ENCODE measurements around the gene SIDT2.
"Not testable (repeated sequence)": the region's sequence is repeated elsewhere in the genome, so short reads cannot be mapped to it uniquely, and the experiment has no call there.

Gene SIDT2

GRCh38 chr11:117178210-117179034, at the start of gene SIDT2:
SIDT2 (plus strand) TSS chr11:117178743; CDS start chr11:117179264, 521 bp downstream.
- DNase-seq, result peak; percentile 46 to 94 (median 85)

GRCh38 chr11:117130396-117130795, 48.1 kb upstream of the SIDT2 start:
- not testable (repeated sequence) for DNase-seq

DNA sequence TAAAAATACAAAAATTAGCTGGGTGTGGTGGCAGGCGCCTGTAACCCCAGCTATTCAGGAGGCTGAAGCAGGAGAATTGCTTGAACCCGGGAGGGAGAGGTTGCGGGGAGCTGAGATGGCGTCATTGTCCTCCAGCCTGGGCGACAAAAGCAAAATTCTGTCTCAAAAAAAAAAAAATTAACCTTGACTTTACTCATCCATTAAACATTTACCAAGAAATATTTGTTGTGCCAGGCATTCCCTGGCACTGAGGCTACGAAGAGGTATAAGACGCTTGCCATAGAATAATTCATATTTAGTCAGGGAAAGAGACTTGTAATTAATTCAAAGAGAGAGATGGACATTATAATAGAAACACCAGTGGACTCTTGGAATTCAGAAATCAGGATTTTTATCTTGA, 47.7 kb upstream of the SIDT2 start:
- no peak for DNase-seq

GRCh38 chr11:117134431-117134830, 44.1 kb upstream of the SIDT2 start:
- DNase-seq, result no peak

DNA sequence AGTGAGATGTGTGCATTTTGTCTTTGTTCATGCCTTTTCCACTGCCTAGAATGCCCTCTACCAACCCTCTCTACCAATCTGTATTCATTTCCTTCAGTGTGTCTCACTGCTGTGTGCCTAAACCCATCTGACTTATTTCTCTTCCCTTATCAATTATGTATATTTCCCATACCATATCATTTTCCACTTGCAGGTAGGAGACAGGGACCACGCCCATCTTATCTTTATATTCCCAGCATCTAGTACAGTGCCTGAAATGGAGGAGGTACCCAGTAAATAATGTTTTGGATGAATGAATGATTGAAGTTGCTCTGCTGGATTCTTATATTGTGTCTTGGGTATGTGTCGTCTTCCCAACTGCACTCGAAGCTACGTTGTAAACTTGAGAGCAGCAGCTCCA, 43.6 kb upstream of the SIDT2 start:
- not testable (repeated sequence) for DNase-seq

DNA sequence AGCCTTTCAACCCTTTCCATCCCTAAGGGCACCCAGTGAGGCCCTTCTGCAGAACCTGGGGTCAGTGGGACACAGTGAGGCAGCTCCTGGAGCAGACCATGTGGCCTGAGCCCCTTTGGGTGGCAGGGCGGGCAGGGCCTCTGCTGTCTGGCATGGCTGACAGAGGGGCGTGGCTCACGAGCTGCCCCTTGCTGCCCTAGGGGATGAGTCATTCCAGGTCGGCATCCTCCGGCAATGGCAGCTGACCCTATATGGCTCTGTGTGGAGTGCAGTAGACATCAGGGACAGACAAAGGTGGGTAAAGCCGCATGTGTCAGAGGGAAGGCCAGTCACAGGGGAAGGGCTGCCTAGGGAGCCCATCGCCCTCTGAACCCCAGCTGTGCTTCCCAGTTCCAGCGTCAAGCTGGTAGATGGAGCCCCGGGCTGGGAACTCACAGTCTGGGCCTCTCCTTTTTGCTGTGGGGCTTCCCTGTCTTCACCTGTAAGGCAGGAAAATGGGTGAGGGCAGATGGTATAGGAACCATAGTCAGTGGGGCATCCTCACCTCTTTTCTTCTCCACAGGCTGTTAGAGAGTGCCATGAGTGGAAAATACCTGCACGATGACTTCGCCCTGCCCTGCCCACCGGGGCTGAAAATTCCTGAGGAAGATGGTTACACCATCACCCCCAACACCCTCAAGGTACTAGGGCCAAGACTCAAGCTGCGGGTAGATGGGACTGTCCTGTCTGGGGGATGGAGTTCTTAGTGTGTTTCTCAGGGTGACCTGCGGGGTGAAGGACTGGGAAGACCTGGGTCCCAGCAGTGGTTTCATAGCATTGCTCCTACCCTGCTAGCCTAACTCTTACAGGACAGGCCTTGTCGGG, 41.1 kb upstream of the SIDT2 start:
- DNase-seq, result not testable (repeated sequence)

- peak in 2 of 14 donors; percentile 17 to 80 for DNase-seq
Measured at GRCh38 chr11:117143390-117143789, 35.2 kb upstream of the SIDT2 start.

DNA sequence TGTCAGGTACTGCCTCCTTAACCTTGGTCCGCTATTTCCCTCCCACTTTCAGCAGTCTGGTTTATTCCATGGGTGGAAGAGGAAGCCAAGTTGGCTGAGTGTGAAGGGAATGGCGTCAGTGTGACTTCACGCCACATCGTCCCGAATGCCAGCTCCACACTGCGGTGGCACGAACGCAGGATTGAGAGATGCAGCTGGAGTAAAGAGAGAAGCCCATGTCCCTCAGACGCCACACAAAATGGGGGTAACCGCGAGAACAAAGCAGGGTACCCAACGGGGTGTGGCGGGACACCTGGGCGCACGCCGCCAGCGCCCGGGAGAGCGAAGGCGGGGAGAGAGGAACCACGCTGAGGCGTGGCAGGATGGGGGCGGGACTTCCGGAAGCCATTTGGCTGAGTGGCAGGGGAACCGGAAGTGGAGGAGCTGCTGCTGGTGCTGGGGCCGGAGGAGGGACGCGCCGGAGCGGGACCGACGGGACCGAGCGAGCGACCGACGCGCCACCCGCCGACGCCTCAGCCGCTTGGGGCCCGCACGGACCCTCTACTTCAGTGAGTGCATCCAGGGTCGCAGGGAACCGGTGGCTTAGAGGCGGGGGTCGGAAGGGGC, 34.6 kb upstream of the SIDT2 start, which contains the start of gene PAFAH1B2:
TSS of gene PAFAH1B2 (plus strand) at position 417 of the 606 bp plus-strand sequence. CDS start 8,161 bp downstream, outside the sequence.
- peak; percentile 39 to 98 (median 91) for DNase-seq

DNA sequence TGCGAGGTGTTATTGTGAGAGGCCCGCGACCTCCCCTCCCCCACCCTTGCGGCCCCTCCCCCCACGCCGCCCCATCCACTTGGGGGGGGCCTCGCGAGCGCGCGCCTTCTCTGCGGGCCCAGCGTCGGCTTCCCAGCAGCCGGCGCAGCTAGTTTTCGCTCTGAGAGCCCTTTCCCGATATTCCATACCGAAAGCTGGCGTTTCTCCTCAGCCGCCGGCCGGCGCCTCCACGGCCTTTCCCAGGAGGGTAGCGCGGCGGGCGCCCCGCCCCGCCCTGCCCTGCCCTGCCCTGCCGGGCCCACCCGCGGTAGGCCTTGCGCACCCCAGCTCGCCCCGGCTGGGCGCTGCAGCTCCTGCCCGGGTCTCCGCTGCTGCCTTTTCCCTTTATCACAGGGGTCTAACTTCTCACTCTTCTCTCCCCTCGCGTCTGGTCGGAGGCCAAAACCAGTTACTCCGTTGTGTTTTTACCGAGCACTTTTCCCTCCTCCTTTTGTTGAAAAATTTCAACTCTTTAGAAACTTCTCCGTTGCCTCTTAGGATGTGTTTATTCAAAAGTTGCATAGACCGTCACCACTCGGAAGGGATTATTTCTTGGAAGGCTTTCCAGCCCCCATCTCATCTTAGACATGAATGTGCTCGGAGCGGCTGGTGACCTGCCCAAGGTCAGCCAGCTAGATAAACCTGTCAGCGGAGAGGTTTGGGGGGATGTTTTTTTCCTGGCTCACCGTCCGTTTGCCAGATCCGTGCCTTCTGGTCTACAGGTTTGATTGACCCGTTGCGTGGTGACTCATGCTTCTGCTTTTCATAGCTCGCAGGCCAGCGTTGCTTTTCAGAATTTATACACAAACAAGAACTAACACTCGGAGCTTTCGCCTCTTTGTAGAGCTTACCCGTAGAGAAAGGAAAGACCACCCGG, 33.8 kb upstream of the SIDT2 start:
- DNase-seq, result peak in 10 of 14 donors; percentile 15 to 98 (median 36)

GRCh38 chr11:117145393-117145761, 33.2 kb upstream of the SIDT2 start:
- no peak for DNase-seq

DNA sequence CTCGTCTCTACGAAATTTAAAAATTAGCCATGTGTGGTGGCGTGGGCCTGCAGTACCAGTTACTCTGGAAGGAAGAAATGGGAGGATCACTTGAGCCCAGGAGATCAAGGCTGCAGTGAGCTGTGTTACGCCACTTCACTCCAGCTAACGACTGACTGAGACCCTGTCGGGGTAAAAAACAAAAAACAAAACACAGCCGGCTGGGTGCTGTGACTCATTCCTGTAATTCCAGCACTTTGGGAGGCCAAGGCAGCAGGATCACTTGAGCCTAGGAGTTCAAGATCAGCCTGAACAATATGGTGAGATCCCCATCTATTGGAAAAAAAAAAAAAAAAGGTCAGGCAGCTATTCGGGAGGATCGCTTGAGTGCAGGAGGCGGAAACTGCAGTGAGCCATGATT, 32.0 kb upstream of the SIDT2 start:
- DNase-seq, result no peak

GRCh38 chr11:117152066-117152465, 26.5 kb upstream of the SIDT2 start:
- DNase-seq, result no peak

DNA sequence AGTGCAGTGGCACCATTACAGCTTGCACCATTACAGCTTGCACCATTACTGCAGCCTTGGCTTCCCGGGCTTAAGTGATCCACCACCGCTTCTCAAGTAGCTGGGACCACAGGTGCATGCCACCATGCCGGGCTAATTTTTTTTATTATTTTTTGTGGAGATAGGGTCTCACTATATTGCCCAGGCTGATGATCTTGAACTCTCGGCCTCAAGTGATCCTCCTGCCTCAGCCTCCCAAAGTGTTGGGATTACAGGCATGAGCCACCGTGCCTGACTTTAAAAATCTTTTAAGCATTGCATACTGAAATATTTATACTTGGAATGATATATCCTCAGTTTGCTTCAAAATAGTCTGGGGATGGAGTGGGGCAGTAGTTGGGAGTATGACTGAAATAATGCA, 24.1 kb upstream of the SIDT2 start:
- no peak for DNase-seq

GRCh38 chr11:117157507-117157906, 21.0 kb upstream of the SIDT2 start:
- no peak for DNase-seq

- DNase-seq, result no peak
Measured at GRCh38 chr11:117159892-117160291, 18.7 kb upstream of the SIDT2 start.

- DNase-seq, result no peak
Measured at GRCh38 chr11:117160826-117161225, 17.7 kb upstream of the SIDT2 start.

GRCh38 chr11:117166491-117166890, 12.1 kb upstream of the SIDT2 start:
- no peak for DNase-seq

- DNase-seq, result no peak
Measured at GRCh38 chr11:117169736-117170135, 8.8 kb upstream of the SIDT2 start.

DNA sequence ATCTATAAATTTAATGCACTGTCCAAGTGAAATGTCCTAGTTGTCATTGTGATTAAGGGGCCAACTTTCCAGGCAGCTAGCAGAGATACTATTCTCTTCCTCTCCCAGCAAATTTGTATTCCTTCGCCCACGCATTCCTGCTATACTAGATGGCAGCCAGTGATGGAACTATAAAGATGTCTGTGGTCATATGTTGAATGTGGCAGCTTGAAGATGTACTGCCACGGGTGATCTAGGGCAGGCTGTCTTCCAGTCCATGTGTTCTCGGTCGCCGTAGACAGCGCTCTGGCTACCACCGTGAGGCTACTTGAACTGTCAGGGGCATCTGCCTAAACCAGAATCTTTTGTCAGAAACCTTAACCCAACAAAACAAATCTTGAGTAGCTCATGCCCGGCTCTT, 8.3 kb upstream of the SIDT2 start:
- peak in 1 of 14 donors; percentile 8 for DNase-seq

DNA sequence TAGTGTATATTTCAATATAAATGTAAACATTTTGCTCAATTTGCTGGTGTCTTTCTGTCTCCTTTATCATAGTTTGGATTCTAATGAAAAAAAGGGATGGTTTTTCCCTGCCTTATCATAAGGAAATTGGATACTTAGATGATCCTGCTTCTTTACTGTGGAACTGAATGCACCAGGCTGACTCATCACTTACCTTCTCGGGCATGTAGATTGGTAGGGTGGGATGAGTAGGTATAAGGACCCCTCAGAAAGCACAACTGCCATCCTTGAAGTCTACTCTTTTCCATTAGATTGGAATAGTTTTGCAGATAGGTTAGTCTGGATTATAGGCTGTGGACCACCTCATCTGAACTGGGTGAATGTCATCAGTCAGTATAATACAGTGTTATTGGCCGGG, 7.5 kb upstream of the SIDT2 start:
- no peak for DNase-seq

DNA sequence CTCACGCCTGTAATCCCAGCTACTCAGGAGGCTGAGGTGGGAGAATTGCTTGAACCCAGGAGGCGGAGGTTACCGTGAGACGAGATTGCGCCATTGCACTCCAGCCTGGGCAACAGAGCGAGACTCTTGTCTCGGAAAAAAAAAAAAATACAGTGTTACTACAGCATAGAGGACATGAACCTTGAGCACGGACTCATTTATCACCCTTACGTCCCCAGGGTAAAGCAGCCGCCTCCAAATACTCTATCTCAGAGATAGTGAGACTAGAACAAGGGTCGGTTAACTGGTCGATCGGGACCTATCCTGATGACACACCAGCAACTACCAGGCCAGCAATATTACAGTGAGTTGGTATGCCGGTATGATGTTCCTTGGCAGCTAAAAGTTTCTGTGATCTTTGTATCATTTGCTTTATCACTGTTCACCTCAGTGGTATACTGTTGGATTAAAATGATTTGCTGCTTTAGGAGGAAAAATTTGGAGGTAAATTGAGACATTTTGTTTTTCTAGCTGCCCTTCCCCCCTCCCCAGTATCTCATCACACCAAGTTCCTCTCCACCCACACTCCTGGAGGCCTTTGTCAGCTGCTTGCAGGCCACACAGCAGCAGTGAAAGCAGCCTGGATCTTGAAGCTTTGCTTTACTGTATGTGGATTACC, 7.0 kb upstream of the SIDT2 start:
- DNase-seq, result no peak
